Limb (tissue), 2 donors: ENCODE data around the gene OLIG2.

ENCODE experiments used
- DNase-seq, 2 donors: peaks; one replicate each; pipeline ENCODE4 v3.0.0-alpha.2; 2016; ENCODE audit errors: extremely low spot score in 2 of 2

OLIG2 gene

GRCh38 chr21:33019885-33020557 is 5.7 kb upstream of the OLIG2 start:
- no peak for DNase-seq

GRCh38 chr21:33020558-33021100 is 5.1 kb upstream of the OLIG2 start:
- no peak for DNase-seq

- DNase-seq = no peak
These were observed 4.6 kb upstream of the OLIG2 start for GRCh38 chr21:33021150-33021549.

- DNase-seq = no peak
These were observed 4.1 kb upstream of the OLIG2 start for GRCh38 chr21:33021667-33022066.

GRCh38 chr21:33022489-33022827 is 3.3 kb upstream of the OLIG2 start:
- DNase-seq = no peak

GRCh38 chr21:33022828-33023573 is 2.7 kb upstream of the OLIG2 start:
- no peak for DNase-seq

GRCh38 chr21:33023574-33024200 is 2.0 kb upstream of the OLIG2 start:
- peak in 1 of 2 donors; percentile 50 for DNase-seq

- DNase-seq = no peak
These were observed 1.3 kb upstream of the OLIG2 start for GRCh38 chr21:33024201-33025103.

GRCh38 chr21:33025106-33025488 is 638 bp upstream of the OLIG2 start:
- DNase-seq = no peak

- DNase-seq = no peak
These were observed 716 bp downstream of the OLIG2 start for GRCh38 chr21:33026443-33026858.

GRCh38 chr21:33026878-33027400 is 1.2 kb downstream of the OLIG2 start:
- DNase-seq = no peak

- DNase-seq = no peak
These were observed 1.9 kb downstream of the OLIG2 start for GRCh38 chr21:33027401-33028286.

- DNase-seq = no peak
These were observed 2.5 kb downstream of the OLIG2 start for GRCh38 chr21:33028287-33028670.

- DNase-seq = no peak
These were observed 3.1 kb downstream of the OLIG2 start for GRCh38 chr21:33028773-33029384.

- no peak for DNase-seq
These were observed 3.7 kb downstream of the OLIG2 start for GRCh38 chr21:33029385-33029921.

GRCh38 chr21:33029975-33030461 is 4.3 kb downstream of the OLIG2 start:
- DNase-seq = no peak

GRCh38 chr21:33030633-33031032 is 4.9 kb downstream of the OLIG2 start:
- DNase-seq = no peak

- no peak for DNase-seq
These were observed 5.6 kb downstream of the OLIG2 start for GRCh38 chr21:33031152-33031911.
